Measurements from ENCODE around the gene CA12.
"Not testable (repeated sequence)": the region's sequence is repeated elsewhere in the genome, so short reads cannot be mapped to it uniquely, and the experiment has no call there.

CA12 gene

GRCh38 chr15:63344731-63345390 lies 36.8 kb downstream of the CA12 start:
- Histone ChIP-seq H3K36me3 (ENCODE audit: insufficient read depth, low read length) (no peaks in the 10 kb centered on the region), H3K27ac (no peak overlapping the region), H3K9ac (ENCODE audit: insufficient read length) (no peak overlapping the region), H3K4me3 (no peak overlapping the region), H3K9me3 (ENCODE audit: low read depth, low read length) (no peaks in the 10 kb centered on the region)
- TF ChIP-seq FOXP2 (optimal IDR thresholded peaks at IDR 0.05; ENCODE audit: control extremely low read depth, extremely low read length, insufficient read depth): no peak
- TF ChIP-seq POLR2AphosphoS5 (IDR thresholded peaks at IDR 0.05; ENCODE audit: borderline replicate concordance, low read depth, low read length): no peak
- TF ChIP-seq EZH2 (IDR thresholded peaks at IDR 0.05): no peak
- DNase-seq (ENCODE audit: low read depth, low spot score): no peak

- not testable (repeated sequence) for H3K4me3 ChIP-seq; H3K9me3 ChIP-seq (ENCODE audit: low read depth, low read length); H3K36me3 ChIP-seq (ENCODE audit: insufficient read depth, low read length); H3K27ac ChIP-seq; DNase-seq (ENCODE audit: low read depth, low spot score); H3K9ac ChIP-seq (ENCODE audit: insufficient read length)
These were observed 38.6 kb downstream of the CA12 start for GRCh38 chr15:63342996-63343562.

- no peaks in the 10 kb centered on the region for H3K36me3 ChIP-seq (ENCODE audit: insufficient read depth, low read length)
- no peak for DNase-seq (ENCODE audit: low read depth, low spot score)
- TF ChIP-seq FOXP2 (optimal IDR thresholded peaks at IDR 0.05; ENCODE audit: control extremely low read depth, extremely low read length, insufficient read depth) (no peak), POLR2AphosphoS5 (IDR thresholded peaks at IDR 0.05; ENCODE audit: borderline replicate concordance, low read depth, low read length) (no peak), EZH2 (IDR thresholded peaks at IDR 0.05) (no peak)
- no peak overlapping the region for H3K9ac ChIP-seq (ENCODE audit: insufficient read length)
- H3K4me3 ChIP-seq: no peak overlapping the region
- no peaks in the 10 kb centered on the region for H3K9me3 ChIP-seq (ENCODE audit: low read depth, low read length)
- no peak overlapping the region for H3K27ac ChIP-seq
These were observed 39.7 kb downstream of the CA12 start for GRCh38 chr15:63341898-63342297.

DNA sequence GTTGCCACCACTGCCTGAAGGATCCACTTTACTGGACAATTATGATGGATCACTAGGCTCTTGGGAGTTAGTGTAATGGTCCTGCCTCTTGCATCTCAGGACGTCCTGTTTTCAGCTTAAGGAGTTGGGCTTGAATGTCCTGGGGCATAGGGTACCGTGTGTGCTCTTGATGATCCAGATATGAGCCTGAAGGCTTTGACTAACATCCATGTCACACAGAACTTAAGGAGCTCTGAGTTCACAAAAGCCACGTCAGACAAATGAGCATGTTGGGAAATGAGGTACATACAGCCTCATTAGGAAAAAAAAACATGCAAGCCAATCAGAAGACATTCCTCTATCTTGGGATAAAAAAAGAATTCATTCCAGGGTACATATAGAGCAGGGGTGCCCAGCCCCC lies 40.8 kb downstream of the CA12 start:
- Histone ChIP-seq H3K4me3 (no peak overlapping the region), H3K9me3 (ENCODE audit: low read depth, low read length) (no peaks in the 10 kb centered on the region), H3K36me3 (ENCODE audit: insufficient read depth, low read length) (no peaks in the 10 kb centered on the region), H3K9ac (ENCODE audit: insufficient read length) (no peak overlapping the region), H3K27ac (no peak overlapping the region)
- TF ChIP-seq EZH2 (IDR thresholded peaks at IDR 0.05): no peak
- no peak for DNase-seq (ENCODE audit: low read depth, low spot score)

GRCh38 chr15:63340353-63340752 lies 41.3 kb downstream of the CA12 start:
- Histone ChIP-seq H3K9me3 (ENCODE audit: low read depth, low read length) (no peaks in the 10 kb centered on the region), H3K36me3 (ENCODE audit: insufficient read depth, low read length) (no peaks in the 10 kb centered on the region), H3K27ac (no peak overlapping the region), H3K4me3 (no peak overlapping the region), H3K9ac (ENCODE audit: insufficient read length) (no peak overlapping the region)
- DNase-seq (ENCODE audit: low read depth, low spot score): no peak
- TF ChIP-seq POLR2AphosphoS5 (IDR thresholded peaks at IDR 0.05; ENCODE audit: borderline replicate concordance, low read depth, low read length) (no peak), EZH2 (IDR thresholded peaks at IDR 0.05) (no peak), FOXP2 (optimal IDR thresholded peaks at IDR 0.05; ENCODE audit: control extremely low read depth, extremely low read length, insufficient read depth) (no peak)

DNA sequence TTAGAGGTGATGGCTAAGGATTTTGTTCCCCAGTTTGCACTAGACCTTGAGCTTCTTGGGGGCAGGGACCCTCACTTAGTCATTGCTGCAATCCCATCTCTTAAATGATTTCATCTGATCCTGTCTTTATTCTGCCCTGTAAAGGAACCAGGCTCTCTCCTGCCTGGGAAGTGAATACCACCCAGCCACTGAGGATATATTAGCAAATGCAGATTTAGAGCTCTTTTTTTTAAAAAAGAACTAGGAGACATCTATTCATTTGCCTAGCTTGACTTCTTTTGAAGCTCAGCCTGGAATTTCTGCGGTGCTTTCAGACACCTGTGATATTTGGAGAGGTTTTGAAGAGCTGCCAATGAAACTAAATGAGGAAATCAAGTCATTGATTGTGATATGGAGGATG lies 41.8 kb downstream of the CA12 start:
- H3K27ac ChIP-seq: no peak overlapping the region
- H3K36me3 ChIP-seq (ENCODE audit: insufficient read depth, low read length): no peaks in the 10 kb centered on the region
- no peak overlapping the region for H3K9ac ChIP-seq (ENCODE audit: insufficient read length)
- no peak for DNase-seq (ENCODE audit: low read depth, low spot score)
- TF ChIP-seq FOXP2 (optimal IDR thresholded peaks at IDR 0.05; ENCODE audit: control extremely low read depth, extremely low read length, insufficient read depth) (no peak), POLR2AphosphoS5 (IDR thresholded peaks at IDR 0.05; ENCODE audit: borderline replicate concordance, low read depth, low read length) (no peak), EZH2 (IDR thresholded peaks at IDR 0.05) (no peak)
- no peak overlapping the region for H3K4me3 ChIP-seq
- H3K9me3 ChIP-seq (ENCODE audit: low read depth, low read length): no peaks in the 10 kb centered on the region

GRCh38 chr15:63339006-63339766 lies 42.5 kb downstream of the CA12 start:
- Histone ChIP-seq H3K27ac (no peak overlapping the region), H3K9ac (ENCODE audit: insufficient read length) (no peak overlapping the region), H3K9me3 (ENCODE audit: low read depth, low read length) (no peaks in the 10 kb centered on the region), H3K36me3 (ENCODE audit: insufficient read depth, low read length) (no peaks in the 10 kb centered on the region), H3K4me3 (no peak overlapping the region)
- TF ChIP-seq FOXP2 (optimal IDR thresholded peaks at IDR 0.05; ENCODE audit: control extremely low read depth, extremely low read length, insufficient read depth) (no peak), EZH2 (IDR thresholded peaks at IDR 0.05) (no peak), POLR2AphosphoS5 (IDR thresholded peaks at IDR 0.05; ENCODE audit: borderline replicate concordance, low read depth, low read length) (no peak)
- no peak for DNase-seq (ENCODE audit: low read depth, low spot score)

- Histone ChIP-seq H3K9me3 (ENCODE audit: low read depth, low read length) (no peaks in the 10 kb centered on the region), H3K27ac (no peak overlapping the region), H3K9ac (ENCODE audit: insufficient read length) (no peak overlapping the region), H3K4me3 (no peak overlapping the region), H3K36me3 (ENCODE audit: insufficient read depth, low read length) (no peaks in the 10 kb centered on the region)
- no peak for TF ChIP-seq POLR2AphosphoS5 (IDR thresholded peaks at IDR 0.05; ENCODE audit: borderline replicate concordance, low read depth, low read length)
- TF ChIP-seq FOXP2 (optimal IDR thresholded peaks at IDR 0.05; ENCODE audit: control extremely low read depth, extremely low read length, insufficient read depth): no peak
- TF ChIP-seq EZH2 (IDR thresholded peaks at IDR 0.05): no peak
- no peak for DNase-seq (ENCODE audit: low read depth, low spot score)
These were observed 43.5 kb downstream of the CA12 start for GRCh38 chr15:63338170-63338569.
